WTC11 (cell line): Measurements from ENCODE around the gene EHBP1.

ENCODE experiments used
- CREB1 ChIP-seq: sonication (generic); formaldehyde crosslinking; IDR thresholded peaks from 2 replicates; pipeline ENCODE4 v1.8.0; 2023; ENCODE audit warnings: mild to moderate bottlenecking, missing genetic modification reagents
- ESRRA ChIP-seq: sonication (generic); formaldehyde crosslinking; IDR thresholded peaks from 2 replicates; pipeline ENCODE4 v1.8.1; 2022; ENCODE audit warnings: mild to moderate bottlenecking, missing genetic modification reagents, borderline replicate concordance
- FOXP4 ChIP-seq: sonication (generic); formaldehyde crosslinking; IDR thresholded peaks from 2 replicates; pipeline ENCODE4 v1.8.0; 2022; ENCODE audit warnings: mild to moderate bottlenecking, missing genetic modification reagents
- MYBL2 ChIP-seq: sonication (generic); formaldehyde crosslinking; IDR thresholded peaks from 2 replicates; pipeline ENCODE4 v1.8.1; 2023; ENCODE audit warnings: mild to moderate bottlenecking, moderate library complexity, missing genetic modification reagents
- PRDM15 ChIP-seq: sonication (generic); formaldehyde crosslinking; IDR thresholded peaks from 2 replicates; pipeline ENCODE4 v1.8.0; 2022; ENCODE audit warnings: missing genetic modification reagents
- ZBTB21 ChIP-seq: sonication (generic); formaldehyde crosslinking; IDR thresholded peaks from 2 replicates; pipeline ENCODE4 v1.8.1; 2023; ENCODE audit warnings: mild to moderate bottlenecking, missing genetic modification reagents, borderline replicate concordance
- ZNF138 ChIP-seq: sonication (generic); formaldehyde crosslinking; conservative IDR thresholded peaks from 2 replicates; pipeline ENCODE4 v1.8.1; 2022; ENCODE audit warnings: mild to moderate bottlenecking, moderate library complexity, missing genetic modification reagents

GRCh38 chr2:62871506-62871905 lies 166.0 kb downstream of the EHBP1 start:
- TF ChIP-seq ZBTB21 (CRISPR knock-in tag): no peak
- no peak for TF ChIP-seq ZNF138 (CRISPR knock-in tag)
- TF ChIP-seq MYBL2: no peak
- TF ChIP-seq CREB1 (CRISPR knock-in tag): no peak
- no peak for TF ChIP-seq PRDM15 (CRISPR knock-in tag)
- no peak for TF ChIP-seq ESRRA (CRISPR knock-in tag)
- no peak for TF ChIP-seq FOXP4
